ENCODE data around the gene CSDE1. TPM values are rescaled to one million over a fixed set of nuclear protein-coding genes. Genes with fewer than 3 reads are reported as not detected.
"Not testable (repeated sequence)": the region's sequence is repeated elsewhere in the genome, so short reads cannot be mapped to it uniquely, and the experiment has no call there.

Gene CSDE1
- total RNA-seq, 1 donor = 670 TPM

- no peak for DNase-seq (ENCODE audit: low read depth)
- TF ChIP-seq, protein P1, sequence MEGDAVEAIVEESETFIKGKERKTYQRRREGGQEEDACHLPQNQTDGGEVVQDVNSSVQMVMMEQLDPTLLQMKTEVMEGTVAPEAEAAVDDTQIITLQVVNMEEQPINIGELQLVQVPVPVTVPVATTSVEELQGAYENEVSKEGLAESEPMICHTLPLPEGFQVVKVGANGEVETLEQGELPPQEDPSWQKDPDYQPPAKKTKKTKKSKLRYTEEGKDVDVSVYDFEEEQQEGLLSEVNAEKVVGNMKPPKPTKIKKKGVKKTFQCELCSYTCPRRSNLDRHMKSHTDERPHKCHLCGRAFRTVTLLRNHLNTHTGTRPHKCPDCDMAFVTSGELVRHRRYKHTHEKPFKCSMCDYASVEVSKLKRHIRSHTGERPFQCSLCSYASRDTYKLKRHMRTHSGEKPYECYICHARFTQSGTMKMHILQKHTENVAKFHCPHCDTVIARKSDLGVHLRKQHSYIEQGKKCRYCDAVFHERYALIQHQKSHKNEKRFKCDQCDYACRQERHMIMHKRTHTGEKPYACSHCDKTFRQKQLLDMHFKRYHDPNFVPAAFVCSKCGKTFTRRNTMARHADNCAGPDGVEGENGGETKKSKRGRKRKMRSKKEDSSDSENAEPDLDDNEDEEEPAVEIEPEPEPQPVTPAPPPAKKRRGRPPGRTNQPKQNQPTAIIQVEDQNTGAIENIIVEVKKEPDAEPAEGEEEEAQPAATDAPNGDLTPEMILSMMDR (IDR thresholded peaks at IDR 0.05; ENCODE audit: insufficient read depth, low read length) = no peak
- H3K4me3 ChIP-seq (ENCODE audit: low read depth, low read length) = peak overlapping the region; percentile 100
Observed at GRCh38 chr1:114756009-114756892, 1.5 kb downstream of the CSDE1 start.

DNA sequence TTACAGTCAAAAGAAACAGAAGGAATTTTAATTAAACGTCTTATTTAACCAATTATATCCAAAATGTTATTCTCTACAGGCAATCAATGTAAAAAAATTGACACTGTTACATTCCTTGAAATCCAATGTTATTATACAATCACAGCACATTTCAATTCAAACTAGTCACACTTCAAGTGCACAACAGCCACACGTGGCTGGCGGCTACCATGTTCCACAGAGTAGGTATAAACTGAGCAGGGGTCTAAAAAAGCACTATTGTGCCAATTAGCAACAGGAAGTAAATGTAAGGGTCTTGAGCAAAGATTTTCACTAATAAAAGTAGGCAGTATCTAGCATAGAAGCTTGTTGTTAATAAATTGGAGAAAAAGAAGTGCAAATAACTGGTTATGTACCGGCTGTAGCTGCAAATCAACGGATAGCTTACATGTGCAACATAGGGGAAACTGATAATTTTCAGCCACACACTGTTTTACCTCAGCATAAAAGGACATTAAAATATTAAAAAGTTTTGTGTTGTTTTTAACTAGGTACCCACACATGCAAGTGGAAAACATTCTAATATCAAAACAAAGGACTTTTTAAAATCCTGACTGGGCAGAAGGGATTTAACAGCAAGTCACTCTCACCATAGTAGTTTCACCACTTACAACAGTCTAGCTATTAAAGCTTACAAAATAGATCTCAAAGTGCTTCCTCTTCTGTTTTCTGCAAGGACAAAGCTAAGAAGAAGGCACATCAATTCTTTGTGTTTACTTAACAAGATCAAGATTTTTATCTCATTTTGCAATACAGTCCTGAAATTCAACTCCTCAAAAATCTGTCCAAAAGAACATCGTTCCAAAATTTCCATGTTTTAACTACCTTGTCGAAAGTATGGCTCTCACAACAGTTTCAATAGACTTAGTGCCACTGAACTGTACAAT is 2.5 kb downstream of the CSDE1 start:
- peak overlapping the region; percentile 100 for H3K4me3 ChIP-seq (ENCODE audit: low read depth, low read length)
- DNase-seq (ENCODE audit: low read depth) = no peak
- TF ChIP-seq, protein P1 (IDR thresholded peaks at IDR 0.05; ENCODE audit: insufficient read depth, low read length) = no peak

GRCh38 chr1:114753702-114754101 is 4.1 kb downstream of the CSDE1 start:
- DNase-seq (ENCODE audit: low read depth) = not testable (repeated sequence)

GRCh38 chr1:114753143-114753542 is 4.6 kb downstream of the CSDE1 start:
- no peak for DNase-seq (ENCODE audit: low read depth)
- TF ChIP-seq, protein P1 (IDR thresholded peaks at IDR 0.05; ENCODE audit: insufficient read depth, low read length) = no peak
- H3K4me3 ChIP-seq (ENCODE audit: low read depth, low read length) = no peak overlapping the region

More at GRCh38 chr1:114753702-114754101, 4.1 kb downstream of the CSDE1 start:
- H3K4me3 ChIP-seq (ENCODE audit: low read depth, low read length) = not testable (repeated sequence)

DNA sequence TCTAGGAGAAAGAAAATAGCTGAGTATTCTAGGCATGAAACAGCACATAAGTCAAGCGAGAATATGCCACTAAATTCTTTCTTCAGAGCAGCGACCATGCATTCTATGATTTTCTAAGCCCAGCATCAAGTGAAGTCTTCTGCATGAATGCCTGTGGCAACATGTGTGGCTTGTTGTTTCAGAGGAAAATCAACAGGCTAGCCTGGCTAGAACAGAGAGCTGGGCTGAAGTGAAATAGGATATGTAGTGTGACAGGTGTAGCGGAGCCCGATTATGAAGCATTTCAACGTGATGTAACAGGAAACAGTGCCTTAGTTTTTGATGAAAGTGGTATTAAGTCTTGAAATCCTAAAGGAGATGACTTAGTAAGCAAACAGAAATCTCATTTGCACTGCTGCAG is 7.0 kb downstream of the CSDE1 start:
- DNase-seq (ENCODE audit: low read depth) = no peak
- TF ChIP-seq, protein P1 (IDR thresholded peaks at IDR 0.05; ENCODE audit: insufficient read depth, low read length) = no peak
- no peak overlapping the region for H3K4me3 ChIP-seq (ENCODE audit: low read depth, low read length)

GRCh38 chr1:114749835-114750234 is 7.9 kb downstream of the CSDE1 start:
- no peak overlapping the region for H3K4me3 ChIP-seq (ENCODE audit: low read depth, low read length)
- DNase-seq (ENCODE audit: low read depth) = no peak
- TF ChIP-seq, protein P1 (IDR thresholded peaks at IDR 0.05; ENCODE audit: insufficient read depth, low read length) = no peak
